GM13976 (cell line): ENCODE results near the gene TMEM117.
"Not testable (repeated sequence)": the region's sequence is repeated elsewhere in the genome, so short reads cannot be mapped to it uniquely, and the experiment has no call there.

Experiments
- DNase-seq: peaks from one replicate; pipeline ENCODE4 v3.0.0; 2012; ENCODE audit warnings: low spot score
- CTCF ChIP-seq: IDR thresholded peaks from 2 replicates; pipeline ENCODE4 v1.5.1; 2012; ENCODE audit warnings: borderline replicate concordance, mild to moderate bottlenecking; ENCODE audit not compliant: insufficient read depth; ENCODE audit errors: extremely low read depth, missing control alignments, control extremely low read depth
- in situ Hi-C: fragments of 300-500 bp; cut with MboI; formaldehyde crosslinking; loops from one replicate; pipeline ENCODE4 v1.12.0; 2022; ENCODE audit warnings: low sequenced_read_pairs, mixed read lengths, inconsistent platforms; ENCODE audit not compliant: unreplicated experiment

Gene TMEM117

GRCh38 chr12:43863770-43864366 lies 28.0 kb downstream of the TMEM117 start:
- in situ Hi-C loops: no loop called here
- no peak for DNase-seq
- no peak for TF ChIP-seq CTCF

- in situ Hi-C loops, DNase-seq: not testable (repeated sequence)
These were observed 28.7 kb downstream of the TMEM117 start for GRCh38 chr12:43864557-43864956.

GRCh38 chr12:43869184-43869583 lies 33.3 kb downstream of the TMEM117 start:
- no peak for TF ChIP-seq CTCF
- DNase-seq: no peak
- in situ Hi-C loops: no loop called here

GRCh38 chr12:43869765-43870164 lies 33.9 kb downstream of the TMEM117 start:
- DNase-seq: not testable (repeated sequence)
- in situ Hi-C loops: loop anchor here (5.0 kb wide), 1 partner anchor 92 kb away; no protein-coding TSS in a partner anchor

GRCh38 chr12:43871258-43871657 lies 35.4 kb downstream of the TMEM117 start:
- not testable (repeated sequence) for DNase-seq
- in situ Hi-C loops: loop anchor here (5.0 kb wide), 1 partner anchor 94 kb away; no protein-coding TSS in a partner anchor

- no peak for TF ChIP-seq CTCF
- DNase-seq: no peak
- in situ Hi-C loops: loop anchor here (5.0 kb wide), 1 partner anchor 95 kb away; no protein-coding TSS in a partner anchor
These were observed 36.5 kb downstream of the TMEM117 start for GRCh38 chr12:43872396-43872795.

GRCh38 chr12:43878050-43878449 lies 42.2 kb downstream of the TMEM117 start:
- in situ Hi-C loops: loop anchor here (25.0 kb wide), 1 partner anchor 366 kb away; no protein-coding TSS in a partner anchor
- no peak for DNase-seq
- no peak for TF ChIP-seq CTCF

- no peak for TF ChIP-seq CTCF
- DNase-seq: no peak
- in situ Hi-C loops: loop anchor here (25.0 kb wide), 1 partner anchor 368 kb away; no protein-coding TSS in a partner anchor
These were observed 44.7 kb downstream of the TMEM117 start for GRCh38 chr12:43880547-43880946.
